Smooth muscle cell (in vitro differentiated cells): ENCODE results near the gene ARRDC5. TPM values are rescaled to one million over a fixed set of nuclear protein-coding genes. Genes with fewer than 3 reads are reported as not detected.
"Not testable (repeated sequence)": the region's sequence is repeated elsewhere in the genome, so short reads cannot be mapped to it uniquely, and the experiment has no call there.

Experiments used
- DNase-seq: peaks from one replicate; lab custom pipeline; 2025; ENCODE audit not compliant: unreplicated experiment; lab: John Stamatoyannopoulos, UW
- H2AFZ ChIP-seq: fragments of 200-600 bp; sonication (generic); 2 replicates; pipeline ENCODE4 v1.6.0; 2016; ENCODE audit warnings: antibody characterized with exemption, low read depth, mild to moderate bottlenecking
- H3F3A ChIP-seq: fragments of 200-600 bp; sonication (generic); 2 replicates; pipeline ENCODE4 v1.6.0; 2017; ENCODE audit warnings: antibody characterized with exemption, low read depth
- H3K27ac ChIP-seq: fragments of 200-600 bp; sonication (generic); 2 replicates; pipeline ENCODE4 v1.5.1; 2016; ENCODE audit warnings: low read depth, mild to moderate bottlenecking
- H3K27me3 ChIP-seq: fragments of 200-600 bp; sonication (generic); 2 replicates; pipeline ENCODE4 v1.6.1; 2016; ENCODE audit warnings: low read depth, mild to moderate bottlenecking
- H3K36me3 ChIP-seq: fragments of 200-600 bp; sonication (generic); 2 replicates; pipeline ENCODE4 v1.5.1; 2016; ENCODE audit warnings: low read depth
- H3K4me1 ChIP-seq: fragments of 200-600 bp; sonication (generic); 2 replicates; pipeline ENCODE4 v1.5.1; 2016; ENCODE audit warnings: low read depth
- H3K4me2 ChIP-seq: fragments of 200-600 bp; sonication (generic); 2 replicates; pipeline ENCODE4 v1.6.0; 2016; ENCODE audit warnings: mild to moderate bottlenecking
- H3K4me3 ChIP-seq: fragments of 200-600 bp; sonication (generic); 2 replicates; pipeline ENCODE4 v1.5.1; 2016; ENCODE audit warnings: mild to moderate bottlenecking
- H3K79me2 ChIP-seq: fragments of 200-600 bp; sonication (generic); 2 replicates; pipeline ENCODE4 v1.6.0; 2016; ENCODE audit warnings: low read depth, mild to moderate bottlenecking
- H3K9ac ChIP-seq: fragments of 200-600 bp; sonication (generic); 2 replicates; pipeline ENCODE4 v1.6.0; 2016; ENCODE audit warnings: low read depth
- H3K9me3 ChIP-seq: fragments of 200-600 bp; sonication (generic); replicated peaks from 2 replicates; pipeline ENCODE4 v1.5.1; 2016; ENCODE audit warnings: low read depth
- H4K20me1 ChIP-seq: fragments of 200-600 bp; sonication (generic); 2 replicates; pipeline ENCODE4 v1.6.0; 2016; ENCODE audit warnings: low read depth
- CTCF ChIP-seq: fragments of 200-600 bp; sonication (generic); IDR thresholded peaks from 2 replicates; pipeline ENCODE4 v1.5.1; 2017; ENCODE audit warnings: borderline replicate concordance, mild to moderate bottlenecking, antibody characterized with exemption; ENCODE audit not compliant: insufficient read depth, poor library complexity, severe bottlenecking
- WGBS: methylation state at CpG from one replicate; pipeline ENCODE4 v1.1.7; 2016; ENCODE audit warnings: low lambda C conversion rate; 5-methylcytosine and 5-hydroxymethylcytosine counted together
- polyA plus RNA-seq: library from polyadenylated mRNA; unstranded; fragments of >200 nt; fragmentation: Nextera tagmentation; extraction: Ambion mirVana; gene quantifications from 2 replicates; pipeline ENCODE4 v1.2.1, GENCODE V29; 2016
- total RNA-seq: library from RNA; depleted of rRNA; stranded (reverse); fragments of >200 nt; gene quantifications from 2 replicates; pipeline ENCODE4 v1.2.3, GENCODE V29; 2014

The ARRDC5 gene
- total and polyA plus RNA-seq, 2 experiments from 2014 or later, result not detected

GRCh38 chr19:4908360-4908759, 5.7 kb upstream of the ARRDC5 start:
- Histone ChIP-seq H4K20me1 (no peaks in the 10 kb centered on the region), H3K79me2 (peaks cover 1% of the 10 kb centered on the region), H2AFZ (no peak overlapping the region), H3K27me3 (no peaks in the 10 kb centered on the region), H3K9me3 (no peaks in the 10 kb centered on the region), H3K4me2 (no peak overlapping the region), H3K4me1 (peaks cover 14% of the 10 kb centered on the region), H3K9ac (no peak overlapping the region), H3F3A (peaks cover 12% of the 10 kb centered on the region), H3K36me3 (no peaks in the 10 kb centered on the region), H3K27ac (no peak overlapping the region), H3K4me3 (no peak overlapping the region)
- no peak for DNase-seq
- 91% methylated on average over 4 of the region's 5 CpGs for WGBS
- no peak for TF ChIP-seq CTCF

- Histone ChIP-seq H3K27me3 (no peaks in the 10 kb centered on the region), H3K4me3 (no peak overlapping the region), H3K36me3 (no peaks in the 10 kb centered on the region), H3K9me3 (no peaks in the 10 kb centered on the region), H3K4me1 (peaks cover 14% of the 10 kb centered on the region), H3K79me2 (no peaks in the 10 kb centered on the region), H3K4me2 (no peak overlapping the region), H3K27ac (no peak overlapping the region), H2AFZ (no peak overlapping the region), H3F3A (peaks cover 7% of the 10 kb centered on the region), H4K20me1 (no peaks in the 10 kb centered on the region), H3K9ac (no peak overlapping the region)
- DNase-seq, result no peak
- 88% methylated on average over 8 of the region's 8 CpGs for WGBS
- no peak for TF ChIP-seq CTCF
Observed at GRCh38 chr19:4906963-4907362, 4.3 kb upstream of the ARRDC5 start.

GRCh38 chr19:4904481-4904880, 1.8 kb upstream of the ARRDC5 start:
- Histone ChIP-seq H3K4me1 (no peaks in the 10 kb centered on the region), H3K4me2 (no peak overlapping the region), H3K9me3 (no peaks in the 10 kb centered on the region), H3K9ac (no peak overlapping the region), H3F3A (no peaks in the 10 kb centered on the region), H3K27ac (no peak overlapping the region), H3K27me3 (no peaks in the 10 kb centered on the region), H4K20me1 (no peaks in the 10 kb centered on the region), H3K4me3 (no peak overlapping the region), H3K36me3 (no peaks in the 10 kb centered on the region), H2AFZ (no peak overlapping the region), H3K79me2 (no peaks in the 10 kb centered on the region)
- WGBS, result 84% methylated on average over 3 of the region's 3 CpGs
- TF ChIP-seq CTCF, result no peak
- DNase-seq, result no peak

GRCh38 chr19:4900879-4901278, 1.8 kb downstream of the ARRDC5 start:
- 98% methylated on average over 13 of the region's 13 CpGs for WGBS
- not testable (repeated sequence) for H2AFZ ChIP-seq, H3K4me1 ChIP-seq, H3K9ac ChIP-seq, H3K4me2 ChIP-seq, H3K27ac ChIP-seq, H3K79me2 ChIP-seq, H3F3A ChIP-seq, H3K27me3 ChIP-seq, H3K9me3 ChIP-seq, H3K36me3 ChIP-seq, DNase-seq, H4K20me1 ChIP-seq, H3K4me3 ChIP-seq
